ENCODE results near the gene CBARP. TPM values are rescaled to one million over a fixed set of nuclear protein-coding genes. Genes with fewer than 3 reads are reported as not detected.

The CBARP gene
- total and polyA plus RNA-seq, 2 of the 4 experiments (the other 2 are of a cell fraction): 0.18 to 3.9 TPM

DNA sequence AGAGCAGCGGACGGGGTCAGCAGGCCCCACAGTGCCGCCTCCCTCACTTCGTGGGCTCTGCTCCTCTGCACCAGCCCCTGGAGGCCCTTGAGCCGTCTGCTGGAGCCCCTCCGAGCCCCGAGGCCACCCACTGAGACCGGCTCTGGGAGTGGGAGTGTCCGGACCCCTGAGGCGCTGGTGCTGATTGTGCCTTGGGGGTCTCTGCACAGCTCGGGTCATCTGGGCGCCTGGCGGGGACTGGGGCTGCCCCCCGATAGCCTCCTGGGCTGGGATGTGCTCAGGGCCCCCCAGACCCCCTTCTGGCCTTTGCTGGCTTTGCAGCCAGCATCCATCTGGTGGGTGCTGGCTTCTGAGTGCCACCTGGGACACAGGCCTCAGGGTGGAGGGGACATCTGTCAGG lies 15.4 kb downstream of the CBARP start:
- POLR2A ChIA-PET (ENCODE audit: unreplicated experiment): no interaction called here

More for the DNA sequence above, 15.4 kb downstream of the CBARP start:
- H2AK5ac ChIP-seq (ENCODE audit: low read depth, low read length): no peak overlapping the region
- no peak overlapping the region for H4K5ac ChIP-seq (ENCODE audit: low read depth, low read length)
- no peak overlapping the region for H3K9ac ChIP-seq (ENCODE audit: low read depth, low read length)
- intact Hi-C loops (cut with micrococcal nuclease) (no loop called here), in situ Hi-C loops (cut with MboI; ENCODE audit: low sequenced_read_pairs) (no loop called here), dilution Hi-C loops (cut with HindIII; ENCODE audit: low sequenced_read_pairs, unreplicated experiment) (no loop called here)
- BruUV-seq (replicated peaks): no TSS peak
- H4K91ac ChIP-seq (ENCODE audit: insufficient read depth, low read depth, low read length): no peak overlapping the region
- peaks cover 31% of the 10 kb centered on the region for H4K20me1 ChIP-seq (ENCODE audit: insufficient read depth, low read length)
- no peak overlapping the region for H2AFZ ChIP-seq (replicated peaks; ENCODE audit: low read length, poor library complexity)
- ATAC-seq (ENCODE audit: low read depth) (no peak), DNase-seq (no peak)
- H3K23ac ChIP-seq (ENCODE audit: low read depth, low read length): no peak overlapping the region
- TF ChIP-seq RFX5 (IDR thresholded peaks at IDR 0.05; ENCODE audit: low read depth, low read length): no peak
- no peak for TF ChIP-seq CHD1 (IDR thresholded peaks at IDR 0.05; ENCODE audit: low read depth, low read length)
- TF ChIP-seq CTCF (conservative IDR thresholded peaks at IDR 0.05; ENCODE audit: low read depth, low read length): peak; percentile 12; the same call in 1 of the 2 replicates
- H3K4me3 ChIP-seq (ENCODE audit: insufficient read depth, low read depth, low read length): no peak overlapping the region
- H2BK20ac ChIP-seq (ENCODE audit: low read depth, low read length): no peak overlapping the region
- 84% methylated on average over 6 of the region's 14 CpGs; no CpG with 5 or more reads in 1 of the 2 experiments for WGBS, 2 experiments (ENCODE audit: extremely low coverage in 2 of 2, insufficient read length in 1 of 2)
- H2AK9ac ChIP-seq (replicated peaks; ENCODE audit: low read depth, low read length, poor library complexity): no peak overlapping the region
- H3K14ac ChIP-seq (replicated peaks; ENCODE audit: low read depth, low read length): no peak overlapping the region
- H4K8ac ChIP-seq (ENCODE audit: low read depth in 2 of 2, low read length in 2 of 2): no peak overlapping the region
- H3K4ac ChIP-seq (ENCODE audit: low read depth, low read length): no peak overlapping the region
- no peak overlapping the region for H2BK15ac ChIP-seq (ENCODE audit: low read depth, low read length)
- CTCF ChIA-PET: no interaction called here
- no peaks in the 10 kb centered on the region for H3K9me1 ChIP-seq (ENCODE audit: insufficient read depth, low read length)
- no peak overlapping the region for H3K18ac ChIP-seq (ENCODE audit: low read depth, low read length)
- no peaks in the 10 kb centered on the region for H3K9me3 ChIP-seq (ENCODE audit: control insufficient read depth, insufficient read depth, low read length)
- H3K79me1 ChIP-seq (ENCODE audit: low read depth in 1 of 2, low read length in 2 of 2): peaks cover 9 to 46% of the 10 kb centered on the region in 2 experiments; a peak in 3 of 4 replicates
- H2BK5ac ChIP-seq (ENCODE audit: low read depth, low read length, poor library complexity, severe bottlenecking): no peak overlapping the region
- H3K4me2 ChIP-seq (ENCODE audit: low read depth, low read length): no peak overlapping the region
- peaks cover 48% of the 10 kb centered on the region for H3K36me3 ChIP-seq (ENCODE audit: control insufficient read depth, insufficient read depth, low read length)
- no peaks in the 10 kb centered on the region for H3K4me1 ChIP-seq (ENCODE audit: control insufficient read depth, insufficient read depth, low read length)
- no peak overlapping the region for H2BK120ac ChIP-seq (ENCODE audit: low read depth, low read length)
- H3K27me3 ChIP-seq (ENCODE audit: control insufficient read depth, insufficient read depth, low read length): no peaks in the 10 kb centered on the region
- no peak overlapping the region for H3K27ac ChIP-seq (ENCODE audit: insufficient read depth, low read length)
- H3K56ac ChIP-seq (ENCODE audit: extremely low read depth, insufficient read depth, low read length): no peak overlapping the region
